ENCODE measurements around the gene NEK2. TPM values are rescaled to one million over a fixed set of nuclear protein-coding genes. Genes with fewer than 3 reads are reported as not detected.

Gene NEK2
- total and polyA plus RNA-seq, 2 of the 13 experiments (the other 11 are each of a cell fraction or from before 2014, with no cell fraction given) = 10.9 to 40.8 TPM

DNA sequence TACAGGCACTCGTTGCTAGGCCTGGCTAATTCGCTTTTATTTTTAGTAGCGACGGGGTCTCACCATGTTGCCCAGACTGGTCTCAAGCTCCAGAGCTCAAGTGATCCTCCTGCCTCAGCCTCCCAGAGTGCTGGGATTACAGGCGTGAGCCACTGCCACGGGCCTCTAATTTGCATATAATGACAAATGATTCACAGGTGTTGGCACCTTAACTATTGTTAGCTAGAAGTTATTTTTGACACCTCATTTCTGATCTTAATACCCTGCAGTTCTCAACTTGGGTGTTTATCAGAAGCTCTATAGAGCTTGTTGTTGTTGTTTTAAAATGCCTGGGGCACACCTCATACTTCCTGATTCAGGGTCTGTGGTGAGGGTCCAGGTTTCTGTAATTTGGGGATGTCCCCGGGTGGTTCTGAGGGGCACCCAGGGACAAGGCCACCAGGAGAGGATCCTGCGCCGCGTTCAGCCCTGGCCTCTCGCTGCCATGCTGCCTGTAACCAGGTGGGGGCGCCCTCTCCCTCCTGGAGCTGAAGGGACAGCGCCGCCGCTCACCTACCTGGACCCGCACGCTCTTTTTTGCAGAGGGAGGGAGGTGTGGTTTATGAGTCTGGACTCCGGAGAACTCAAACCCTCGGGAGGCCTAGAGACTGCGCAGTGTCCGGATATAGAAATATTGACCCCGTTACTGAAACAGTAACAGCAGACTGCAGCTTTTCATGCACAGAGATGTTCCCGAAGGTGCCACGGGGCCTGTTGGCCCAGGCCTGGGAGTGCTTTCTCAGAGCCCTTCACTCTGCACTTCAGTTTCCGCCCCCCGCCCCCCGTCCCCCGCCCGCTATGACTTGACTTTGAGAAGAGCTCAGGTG is 23.0 kb upstream of the NEK2 start (continued):
- TF ChIP-seq AHDC1 (CRISPR knock-in tag; IDR thresholded peaks at IDR 0.05; ENCODE audit: borderline replicate concordance) (peak; percentile 30; the same call in 1 of the 2 replicates), MZF1 (CRISPR knock-in tag; IDR thresholded peaks at IDR 0.05; ENCODE audit: borderline replicate concordance) (no peak), FOXA3 (CRISPR knock-in tag; IDR thresholded peaks at IDR 0.05) (peak; percentile 49; the same call in 1 of the 2 replicates), KLF16 (CRISPR knock-in tag; IDR thresholded peaks at IDR 0.05) (peak in 1 of 2 experiments; percentile 72; a peak in 2 of 4 replicates), MAFG (CRISPR knock-in tag; IDR thresholded peaks at IDR 0.05) (no peak), ZNF574 (CRISPR knock-in tag; IDR thresholded peaks at IDR 0.05) (peak; percentile 64), CEBPG (CRISPR knock-in tag; IDR thresholded peaks at IDR 0.05) (0 out of 2 replicates have a peak, but pooled peaks have one; percentile 46), CTCF (CRISPR knock-in tag; IDR thresholded peaks at IDR 0.05) (peak; percentile 99), CBX2 (IDR thresholded peaks at IDR 0.05; ENCODE audit: low read depth, low read length) (no peak), CBX2 (CRISPR knock-in tag; IDR thresholded peaks at IDR 0.05; ENCODE audit: low read depth) (no peak), KAT7 (CRISPR knock-in tag; IDR thresholded peaks at IDR 0.05; ENCODE audit: borderline replicate concordance) (0 out of 2 replicates have a peak, but pooled peaks have one; percentile 58), BHLHE40 (IDR thresholded peaks at IDR 0.05; ENCODE audit: low read length) (peak; percentile 55; the same call in 1 of the 2 replicates), ZNF768 (CRISPR knock-in tag; IDR thresholded peaks at IDR 0.05) (peak; percentile 61; the same call in 1 of the 2 replicates), ZNF343 (CRISPR knock-in tag; IDR thresholded peaks at IDR 0.05) (no peak), ZMYM3 (CRISPR knock-in tag; IDR thresholded peaks at IDR 0.05) (peak; percentile 53; the same call in 1 of the 2 replicates)
- TF ChIP-seq, protein P1, sequence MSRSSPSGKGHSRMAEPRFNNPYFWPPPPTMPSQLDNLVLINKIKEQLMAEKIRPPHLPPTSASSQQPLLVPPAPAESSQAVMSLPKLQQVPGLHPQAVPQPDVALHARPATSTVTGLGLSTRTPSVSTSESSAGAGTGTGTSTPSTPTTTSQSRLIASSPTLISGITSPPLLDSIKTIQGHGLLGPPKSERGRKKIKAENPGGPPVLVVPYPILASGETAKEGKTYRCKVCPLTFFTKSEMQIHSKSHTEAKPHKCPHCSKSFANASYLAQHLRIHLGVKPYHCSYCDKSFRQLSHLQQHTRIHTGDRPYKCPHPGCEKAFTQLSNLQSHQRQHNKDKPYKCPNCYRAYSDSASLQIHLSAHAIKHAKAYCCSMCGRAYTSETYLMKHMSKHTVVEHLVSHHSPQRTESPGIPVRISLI (CRISPR knock-in tag; IDR thresholded peaks at IDR 0.05; ENCODE audit: borderline replicate concordance) = peak; percentile 77; the same call in 1 of the 2 replicates

All from HepG2 (cell line).